GM18873 (cell line): ENCODE data around the gene PHKG2.

Source experiments
- ATAC-seq: cut with Tn5 transposase; IDR thresholded peaks from one replicate; pipeline ENCODE4 v1.9.1; 2021; ENCODE audit warnings: mild to moderate bottlenecking, moderate library complexity, moderate number of reproducible peaks; ENCODE audit not compliant: unreplicated experiment, low FRiP score

PHKG2 gene

GRCh38 chr16:30725418-30725792 lies 22.8 kb upstream of the PHKG2 start:
- ATAC-seq, result no peak

DNA sequence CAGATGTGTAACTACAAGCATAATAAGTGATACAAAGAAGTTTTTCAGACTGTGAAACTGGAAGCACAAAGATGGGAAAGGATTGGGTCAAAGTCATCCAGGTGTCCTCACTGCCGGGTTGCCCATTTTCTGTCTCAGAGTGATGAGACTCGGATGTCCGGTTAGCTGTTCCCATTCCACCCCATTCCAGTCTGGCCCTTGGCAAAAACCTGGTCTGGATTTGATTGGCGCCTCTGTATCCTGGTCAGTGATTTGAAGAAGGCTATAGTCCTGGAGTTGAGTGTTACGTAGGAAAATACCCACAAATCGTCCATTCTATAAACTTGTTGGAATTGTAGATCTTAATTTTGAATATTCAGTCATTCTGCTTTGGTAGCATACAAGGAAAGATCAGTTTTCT lies 19.9 kb upstream of the PHKG2 start:
- no peak for ATAC-seq

DNA sequence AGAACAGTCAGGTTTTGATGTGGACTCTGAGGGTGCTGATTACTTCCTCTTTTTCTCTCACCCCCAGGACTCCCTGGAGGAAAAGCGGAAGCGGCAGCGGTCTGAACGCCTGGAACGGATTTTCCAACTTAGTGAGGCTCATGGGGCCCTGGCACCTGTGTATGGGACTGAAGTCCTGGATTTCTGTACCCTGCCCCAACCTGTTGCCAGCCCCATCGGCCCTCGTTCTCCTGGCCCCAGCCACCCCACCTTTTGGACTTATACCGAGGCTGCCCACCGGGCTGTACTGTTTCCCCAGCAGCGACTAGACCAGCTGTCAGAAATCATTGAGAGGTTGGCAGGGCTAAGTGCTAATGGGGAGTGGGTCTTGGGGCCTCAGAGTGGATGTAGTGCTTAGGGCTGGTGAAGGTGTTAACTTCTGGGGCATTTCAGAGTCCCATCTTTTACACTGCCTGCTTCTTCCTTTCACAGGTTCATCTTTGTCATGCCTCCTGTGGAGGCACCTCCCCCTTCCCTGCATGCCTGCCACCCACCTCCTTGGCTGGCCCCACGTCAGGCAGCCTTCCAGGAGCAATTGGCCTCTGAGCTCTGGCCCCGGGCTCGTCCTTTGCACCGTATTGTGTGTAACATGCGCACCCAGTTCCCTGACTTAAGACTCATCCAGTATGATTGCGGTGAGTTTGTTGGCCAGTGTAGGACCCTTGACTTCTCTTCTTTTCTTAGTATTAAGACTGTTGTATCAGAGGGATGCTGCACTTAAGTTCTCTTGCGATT lies 19.1 kb upstream of the PHKG2 start:
- ATAC-seq, result no peak

- ATAC-seq, result no peak
Observed at GRCh38 chr16:30731411-30731810, 16.8 kb upstream of the PHKG2 start.

GRCh38 chr16:30736995-30737793 lies 11.0 kb upstream of the PHKG2 start:
- ATAC-seq, result no peak

DNA sequence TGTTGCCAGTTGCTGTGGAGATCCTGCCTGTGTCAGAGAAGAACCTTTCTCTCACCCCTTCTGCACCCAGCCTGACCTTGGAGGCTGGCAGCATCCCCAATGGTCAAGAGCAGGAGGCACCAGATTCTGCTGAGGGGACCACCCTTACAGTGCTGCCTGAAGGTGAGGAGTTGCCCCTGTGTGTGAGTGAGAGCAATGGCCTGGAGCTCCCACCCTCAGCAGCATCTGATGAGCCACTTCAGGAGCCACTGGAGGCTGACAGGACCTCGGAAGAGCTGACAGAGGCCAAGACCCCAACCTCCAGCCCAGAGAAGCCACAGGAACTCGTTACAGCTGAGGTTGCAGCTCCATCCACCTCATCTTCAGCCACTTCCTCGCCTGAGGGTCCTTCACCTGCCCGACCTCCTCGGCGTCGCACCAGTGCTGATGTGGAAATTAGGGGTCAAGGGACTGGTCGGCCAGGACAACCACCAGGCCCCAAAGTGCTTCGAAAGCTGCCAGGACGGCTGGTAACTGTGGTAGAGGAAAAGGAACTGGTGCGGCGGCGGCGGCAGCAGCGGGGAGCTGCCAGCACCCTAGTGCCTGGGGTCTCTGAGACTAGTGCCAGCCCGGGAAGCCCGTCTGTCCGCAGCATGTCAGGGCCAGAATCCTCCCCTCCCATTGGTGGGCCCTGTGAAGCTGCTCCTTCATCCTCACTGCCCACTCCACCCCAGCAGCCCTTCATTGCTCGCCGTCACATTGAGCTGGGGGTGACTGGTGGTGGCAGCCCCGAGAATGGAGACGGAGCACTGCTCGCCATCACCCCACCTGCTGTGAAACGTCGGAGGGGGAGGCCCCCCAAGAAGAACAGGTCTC lies 10.2 kb upstream of the PHKG2 start:
- no peak for ATAC-seq

- ATAC-seq, result no peak
Observed at GRCh38 chr16:30738984-30739951, 9.0 kb upstream of the PHKG2 start.

DNA sequence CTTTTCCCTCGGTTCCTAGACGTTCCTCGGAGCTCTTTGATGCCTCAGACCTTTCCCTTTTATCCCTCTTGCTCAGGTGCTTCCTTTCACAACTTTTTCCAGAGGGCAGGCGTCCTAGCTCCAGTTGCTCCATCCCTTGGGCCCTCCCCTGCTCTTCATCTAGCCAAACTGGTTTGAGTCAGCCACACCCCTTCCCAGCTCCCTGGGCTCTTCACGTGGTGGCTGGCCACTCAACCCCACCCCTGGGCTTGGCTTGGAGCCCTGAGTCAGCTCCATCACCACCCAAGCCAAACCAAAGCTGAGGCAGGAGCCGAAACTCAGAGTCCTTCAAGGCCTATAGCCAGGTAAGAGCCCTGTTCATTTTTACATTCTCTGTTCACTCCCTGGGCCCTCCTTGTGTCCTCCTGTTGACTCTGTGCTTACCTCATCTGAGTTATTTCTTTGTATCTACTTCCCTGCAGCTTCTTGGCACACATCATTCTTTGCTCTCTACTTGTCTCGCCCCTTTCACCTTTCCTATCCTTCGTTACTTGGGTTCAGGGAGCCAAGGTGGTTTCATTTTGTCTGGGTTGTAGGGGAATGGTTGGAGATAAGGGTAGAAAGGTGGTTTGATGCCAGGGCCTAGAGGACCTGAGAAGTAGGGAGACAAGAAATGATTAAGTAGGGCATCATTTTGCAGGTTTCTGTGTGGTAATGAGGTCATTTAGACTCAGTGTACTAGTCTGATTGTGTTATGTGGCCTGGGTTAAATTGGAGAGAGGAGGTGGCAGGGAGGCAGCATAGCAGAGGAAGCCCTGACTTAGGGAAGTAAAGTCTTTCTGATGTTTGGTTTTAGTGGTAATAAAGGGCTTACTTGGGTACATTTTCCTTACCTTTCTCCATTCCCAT lies 7.6 kb upstream of the PHKG2 start:
- no peak for ATAC-seq

GRCh38 chr16:30741461-30741914 lies 6.7 kb upstream of the PHKG2 start:
- ATAC-seq, result no peak

DNA sequence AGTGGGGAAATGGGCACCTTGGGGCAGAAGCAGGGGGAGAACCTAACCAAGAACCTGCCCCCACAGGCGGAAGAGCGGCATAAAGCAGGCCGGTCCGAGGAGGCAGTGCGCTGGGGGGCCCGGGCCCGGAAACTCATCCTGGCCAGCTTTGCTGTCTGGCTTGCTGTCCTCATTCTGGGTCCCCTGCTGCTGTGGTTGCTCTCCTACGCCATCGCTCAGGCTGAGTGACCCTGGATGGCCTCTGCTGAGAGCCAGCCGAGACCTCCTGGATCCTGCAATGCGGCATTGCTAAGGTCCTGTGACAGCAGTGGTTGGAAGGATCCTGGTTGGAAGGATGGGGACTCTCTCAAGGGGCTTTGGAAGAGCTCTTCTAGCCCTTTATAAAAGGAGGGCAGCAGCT lies 4.5 kb upstream of the PHKG2 start:
- ATAC-seq, result no peak

DNA sequence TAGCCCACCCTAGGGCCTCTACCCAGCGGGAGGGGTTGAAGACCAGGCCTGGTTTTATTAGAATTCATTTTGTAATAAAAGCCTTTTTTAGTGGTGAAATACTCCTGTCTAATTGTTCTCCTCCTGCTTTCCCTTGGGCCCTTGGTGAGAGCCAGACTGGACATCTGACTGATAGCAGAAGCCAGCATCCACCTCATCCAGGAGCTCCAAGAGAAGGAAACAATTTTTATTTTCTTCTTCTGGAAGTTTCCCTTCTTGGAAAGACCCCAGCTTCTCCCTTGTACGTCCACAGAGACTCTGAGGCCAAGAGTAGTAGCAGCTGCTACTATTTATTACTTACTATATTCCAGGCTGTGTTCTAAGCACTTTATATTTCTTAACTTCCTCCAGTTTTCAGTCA lies 4.0 kb upstream of the PHKG2 start:
- ATAC-seq, result no peak

DNA sequence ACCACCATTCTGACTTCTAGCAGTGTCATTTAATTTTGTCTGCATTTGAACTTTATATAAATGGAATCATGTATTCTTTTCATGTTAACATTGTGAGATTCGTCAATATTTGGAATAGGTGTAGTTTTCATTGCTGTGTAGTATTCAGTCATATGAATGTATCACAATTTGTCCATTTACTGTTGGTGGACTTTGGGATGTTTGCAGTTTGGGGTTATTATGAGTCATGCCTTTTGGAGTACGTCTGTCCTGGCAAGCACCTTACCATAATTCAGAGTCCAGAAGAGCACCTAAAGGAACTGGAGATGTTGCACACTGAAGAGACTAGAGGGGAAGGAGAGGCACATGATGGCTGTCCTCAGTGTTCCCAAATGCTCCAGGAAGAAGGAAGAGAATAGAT lies 3.1 kb upstream of the PHKG2 start:
- ATAC-seq, result no peak

DNA sequence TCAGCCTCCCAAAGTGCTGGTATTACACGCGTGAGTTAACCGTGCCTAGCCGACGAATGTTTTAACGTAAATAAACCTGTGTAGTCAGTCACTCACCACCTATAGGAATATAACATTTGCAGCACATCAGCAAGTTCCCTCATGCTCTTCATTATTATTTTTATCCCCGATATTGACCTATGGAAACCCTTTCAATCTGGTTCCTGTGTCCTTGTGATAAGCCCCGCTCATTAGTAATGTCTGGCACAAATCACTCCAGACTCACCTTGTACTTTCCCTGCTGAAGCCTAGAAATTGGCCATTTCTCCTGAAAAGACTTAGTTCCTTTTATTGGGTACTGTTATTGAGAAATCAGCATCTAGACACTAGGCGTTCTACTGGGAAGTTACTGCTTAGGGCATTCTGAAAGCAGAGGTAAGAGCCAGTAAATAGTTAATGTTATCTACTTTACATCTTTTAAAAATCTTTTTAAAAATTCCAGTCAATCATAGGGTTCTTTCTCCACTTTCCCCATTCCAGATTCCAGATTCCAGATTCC lies 1.5 kb upstream of the PHKG2 start:
- no peak for ATAC-seq

DNA sequence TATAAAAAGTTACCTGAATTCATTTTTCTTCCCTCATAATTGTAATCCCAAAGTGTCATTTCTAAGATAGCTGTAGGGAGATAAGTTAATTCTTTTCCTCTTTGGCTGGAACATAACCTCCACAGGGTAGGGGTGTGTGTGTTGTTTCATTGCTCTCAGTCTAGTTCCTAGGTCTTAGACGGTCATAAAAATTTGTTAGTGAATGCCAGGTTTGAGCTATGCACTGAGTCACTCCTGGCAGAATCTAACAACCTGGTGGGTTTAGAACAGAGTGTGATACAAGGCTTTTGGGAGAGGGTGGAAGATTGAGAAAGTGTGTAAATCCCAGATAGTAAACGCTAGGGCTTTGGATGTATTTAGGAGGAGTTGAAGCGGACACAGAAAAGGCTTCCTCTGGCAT lies 894 bp upstream of the PHKG2 start:
- no peak for ATAC-seq

DNA sequence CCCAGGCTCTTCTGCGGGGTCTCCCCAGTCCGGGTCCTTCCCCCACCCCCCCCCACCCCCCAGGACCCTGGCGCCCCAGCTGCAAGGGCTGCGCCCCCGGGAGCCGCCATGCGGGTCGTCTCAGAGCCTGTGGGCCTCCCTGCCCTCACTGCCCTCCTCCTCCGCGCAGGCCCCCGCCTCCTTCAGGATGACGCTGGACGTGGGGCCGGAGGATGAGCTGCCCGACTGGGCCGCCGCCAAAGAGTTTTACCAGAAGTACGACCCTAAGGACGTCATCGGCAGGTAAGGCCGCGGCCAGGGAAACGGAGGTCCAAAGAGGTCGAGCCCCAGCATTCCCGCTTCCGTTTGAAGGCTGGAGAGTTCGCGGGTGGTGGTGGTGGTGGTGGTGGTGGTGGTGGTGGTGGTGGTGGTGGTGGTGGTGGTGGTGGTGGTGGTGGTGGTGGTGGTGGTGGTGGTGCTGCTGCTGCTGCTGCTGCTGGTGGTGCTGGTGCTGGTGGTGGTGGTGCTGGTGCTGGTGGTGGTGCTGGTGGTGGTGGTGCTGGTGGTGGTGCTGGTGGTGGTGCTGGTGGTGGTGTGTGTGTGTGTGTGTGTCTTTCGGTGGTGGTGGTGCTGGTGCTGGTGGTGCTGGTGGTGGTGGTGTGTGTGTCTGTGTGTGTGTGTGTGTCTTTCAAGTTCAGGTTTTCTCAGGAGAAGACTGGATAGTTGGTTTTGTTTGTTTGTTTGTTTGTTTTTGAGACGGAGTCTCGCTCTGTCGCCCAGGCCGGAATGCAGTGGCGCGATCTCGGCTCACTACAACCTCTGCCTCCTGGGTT lies 615 bp downstream of the PHKG2 start:
- ATAC-seq, result no peak

DNA sequence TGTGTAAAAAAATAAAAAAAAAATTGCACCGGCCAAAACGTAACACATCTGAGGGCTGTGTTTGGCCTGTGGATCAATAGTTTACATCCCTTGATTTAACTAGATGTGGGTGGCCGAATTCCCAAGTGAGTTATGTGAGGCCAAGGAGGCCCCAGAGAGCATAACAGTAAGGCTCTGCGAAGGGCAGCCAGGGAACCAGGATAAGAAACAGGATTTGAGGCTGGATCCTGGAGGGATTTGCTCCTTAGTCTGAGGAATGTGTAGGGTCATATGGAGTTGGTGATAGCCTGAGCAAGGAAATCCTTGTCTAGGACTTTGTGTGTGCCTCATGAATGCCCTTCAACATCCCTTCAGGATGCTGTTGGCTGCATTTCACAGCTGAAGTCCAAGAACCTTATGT lies 2.0 kb downstream of the PHKG2 start:
- no peak for ATAC-seq

DNA sequence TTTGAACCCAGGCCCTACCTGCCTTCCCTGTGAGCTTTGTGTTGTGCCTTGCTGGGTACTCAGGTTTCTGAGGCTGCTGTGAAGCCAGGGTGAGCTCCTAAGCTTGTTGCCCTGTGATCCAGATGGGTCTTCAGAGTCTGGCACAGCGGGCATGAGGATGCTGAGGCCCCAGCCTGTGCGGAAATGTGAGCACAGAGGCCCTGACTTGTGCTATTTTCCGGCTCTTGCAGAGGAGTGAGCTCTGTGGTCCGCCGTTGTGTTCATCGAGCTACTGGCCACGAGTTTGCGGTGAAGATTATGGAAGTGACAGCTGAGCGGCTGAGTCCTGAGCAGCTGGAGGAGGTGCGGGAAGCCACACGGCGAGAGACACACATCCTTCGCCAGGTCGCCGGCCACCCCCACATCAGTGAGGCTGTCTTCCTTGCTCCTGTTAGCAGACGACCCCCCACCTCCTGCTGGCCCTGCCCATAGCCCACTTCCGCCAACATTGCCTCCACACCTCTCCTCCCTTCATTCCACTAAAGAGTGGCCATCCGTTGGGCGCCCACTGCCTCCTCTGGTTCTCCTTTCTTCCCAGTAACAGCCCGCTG lies 2.7 kb downstream of the PHKG2 start:
- ATAC-seq, result no peak
